DOHH2 (cell line): Measurements from ENCODE around the gene CDC42SE2.

ENCODE experiments used
- CTCF ChIP-seq: fragments of 200-600 bp; sonication (generic); IDR thresholded peaks from one replicate; pipeline ENCODE4 v1.5.1; 2014; ENCODE audit warnings: antibody characterized with exemption, mild to moderate bottlenecking, low read depth, low read length; ENCODE audit not compliant: poor library complexity, severe bottlenecking
- EZH2phosphoT487 ChIP-seq: fragments of 200-600 bp; sonication (generic); IDR thresholded peaks from 2 replicates; pipeline ENCODE4 v1.6.1; 2017; ENCODE audit warnings: borderline replicate concordance, mild to moderate bottlenecking, antibody characterized with exemption, low read length, moderate library complexity, mixed read lengths

GRCh38 chr5:131265311-131265803 is 1.5 kb downstream of the CDC42SE2 start:
- TF ChIP-seq CTCF (peak; percentile 60), EZH2phosphoT487 (no peak)
